GM23338 (cell line): ENCODE data around the gene RMND5A.
"Not testable (repeated sequence)": the region's sequence is repeated elsewhere in the genome, so short reads cannot be mapped to it uniquely, and the experiment has no call there.

ENCODE experiments used
- POLR2AphosphoS5 ChIP-seq: IDR thresholded peaks from 2 replicates; pipeline ENCODE4 v1.6.1; 2016; ENCODE audit warnings: antibody characterized with exemption, low read depth
- TF ChIP-seq, protein P1 (sequence below), 2 experiments: fragments of 200-600 bp in 1 of 2; sonication (generic) in 1 of 2; conservative IDR thresholded peaks; 2 replicates each; pipeline versions ENCODE4 v1.5.1 to v1.6.1; 2016 to 2017; ENCODE audit warnings: antibody characterized with exemption in 2 of 2, low read depth in 2 of 2, mild to moderate bottlenecking in 2 of 2, moderate library complexity in 1 of 2

DNA sequence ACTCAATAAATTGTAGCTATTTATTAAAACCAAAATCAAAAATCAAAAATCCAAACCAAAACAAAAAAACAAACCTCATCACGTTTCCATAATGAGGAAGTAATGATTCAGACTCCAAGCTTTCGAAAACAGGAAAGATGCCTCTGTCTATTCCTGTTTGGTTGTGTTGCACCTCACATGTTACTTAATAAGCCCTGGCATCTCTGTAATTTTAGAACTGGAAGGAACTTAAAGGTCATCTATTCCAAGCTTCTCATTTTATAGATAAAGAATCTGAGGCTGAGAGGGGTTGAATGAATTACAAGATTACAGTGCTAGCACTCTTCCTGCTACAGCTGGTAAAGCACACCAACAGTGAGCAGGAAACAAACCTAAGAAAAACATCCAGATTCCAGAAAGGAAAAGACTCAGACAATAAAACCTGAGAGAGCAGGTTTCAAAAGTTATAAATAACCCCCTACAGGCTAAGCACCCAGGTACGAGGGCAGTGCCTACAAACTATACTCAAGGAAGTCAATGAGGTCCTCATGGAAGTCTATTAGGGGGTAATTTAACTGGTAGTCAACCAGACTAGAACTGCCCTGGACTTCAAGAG, 5.4 kb upstream of the RMND5A start:
- TF ChIP-seq, protein P1, sequence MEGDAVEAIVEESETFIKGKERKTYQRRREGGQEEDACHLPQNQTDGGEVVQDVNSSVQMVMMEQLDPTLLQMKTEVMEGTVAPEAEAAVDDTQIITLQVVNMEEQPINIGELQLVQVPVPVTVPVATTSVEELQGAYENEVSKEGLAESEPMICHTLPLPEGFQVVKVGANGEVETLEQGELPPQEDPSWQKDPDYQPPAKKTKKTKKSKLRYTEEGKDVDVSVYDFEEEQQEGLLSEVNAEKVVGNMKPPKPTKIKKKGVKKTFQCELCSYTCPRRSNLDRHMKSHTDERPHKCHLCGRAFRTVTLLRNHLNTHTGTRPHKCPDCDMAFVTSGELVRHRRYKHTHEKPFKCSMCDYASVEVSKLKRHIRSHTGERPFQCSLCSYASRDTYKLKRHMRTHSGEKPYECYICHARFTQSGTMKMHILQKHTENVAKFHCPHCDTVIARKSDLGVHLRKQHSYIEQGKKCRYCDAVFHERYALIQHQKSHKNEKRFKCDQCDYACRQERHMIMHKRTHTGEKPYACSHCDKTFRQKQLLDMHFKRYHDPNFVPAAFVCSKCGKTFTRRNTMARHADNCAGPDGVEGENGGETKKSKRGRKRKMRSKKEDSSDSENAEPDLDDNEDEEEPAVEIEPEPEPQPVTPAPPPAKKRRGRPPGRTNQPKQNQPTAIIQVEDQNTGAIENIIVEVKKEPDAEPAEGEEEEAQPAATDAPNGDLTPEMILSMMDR (conservative IDR thresholded peaks at IDR 0.05; ENCODE audit: low read depth in 2 of 2) = not testable (repeated sequence)
- not testable (repeated sequence) for TF ChIP-seq POLR2AphosphoS5
